Progenitor cell of endocrine pancreas (in vitro differentiated cells): ENCODE measurements around the gene SLC22A12. TPM values are rescaled to one million over a fixed set of nuclear protein-coding genes. Genes with fewer than 3 reads are reported as not detected.

Source experiments
- DNase-seq: peaks from one replicate; pipeline ENCODE4 v3.0.0; 2021; ENCODE audit warnings: low spot score; ENCODE audit not compliant: unreplicated experiment
- H3K27ac Mint-ChIP-seq: 2 replicates; pipeline ENCODE4 v1.8.0; 2021; ENCODE audit warnings: mild to moderate bottlenecking, moderate library complexity, mixed read lengths
- H3K27me3 Mint-ChIP-seq: 2 replicates; pipeline ENCODE4 v1.8.0; 2021; ENCODE audit warnings: mixed read lengths
- H3K36me3 Mint-ChIP-seq: 2 replicates; pipeline ENCODE4 v1.8.0; 2022; ENCODE audit warnings: mixed read lengths; ENCODE audit not compliant: insufficient read depth
- H3K4me1 Mint-ChIP-seq: 2 replicates; pipeline ENCODE4 v1.8.0; 2021; ENCODE audit warnings: low read depth, mixed read lengths
- H3K4me3 Mint-ChIP-seq: 2 replicates; pipeline ENCODE4 v1.8.0; 2021; ENCODE audit warnings: low read depth, mild to moderate bottlenecking, moderate library complexity, mixed read lengths
- H3K9me3 Mint-ChIP-seq: 2 replicates; pipeline ENCODE4 v1.8.0; 2021; ENCODE audit warnings: low read depth, mixed read lengths
- CTCF ChIP-seq: fragments of 200-600 bp; sonication (generic); IDR thresholded peaks from one replicate; pipeline ENCODE4 v1.5.0; 2021; ENCODE audit warnings: antibody characterized with exemption, mild to moderate bottlenecking; ENCODE audit not compliant: unreplicated experiment
- total RNA-seq: library from RNA; stranded (reverse); gene quantifications from 2 replicates; pipeline ENCODE4 v1.2.1, GENCODE V29; 2021

Gene SLC22A12
- total RNA-seq, 1 donor from 2014 or later, result not detected

DNA sequence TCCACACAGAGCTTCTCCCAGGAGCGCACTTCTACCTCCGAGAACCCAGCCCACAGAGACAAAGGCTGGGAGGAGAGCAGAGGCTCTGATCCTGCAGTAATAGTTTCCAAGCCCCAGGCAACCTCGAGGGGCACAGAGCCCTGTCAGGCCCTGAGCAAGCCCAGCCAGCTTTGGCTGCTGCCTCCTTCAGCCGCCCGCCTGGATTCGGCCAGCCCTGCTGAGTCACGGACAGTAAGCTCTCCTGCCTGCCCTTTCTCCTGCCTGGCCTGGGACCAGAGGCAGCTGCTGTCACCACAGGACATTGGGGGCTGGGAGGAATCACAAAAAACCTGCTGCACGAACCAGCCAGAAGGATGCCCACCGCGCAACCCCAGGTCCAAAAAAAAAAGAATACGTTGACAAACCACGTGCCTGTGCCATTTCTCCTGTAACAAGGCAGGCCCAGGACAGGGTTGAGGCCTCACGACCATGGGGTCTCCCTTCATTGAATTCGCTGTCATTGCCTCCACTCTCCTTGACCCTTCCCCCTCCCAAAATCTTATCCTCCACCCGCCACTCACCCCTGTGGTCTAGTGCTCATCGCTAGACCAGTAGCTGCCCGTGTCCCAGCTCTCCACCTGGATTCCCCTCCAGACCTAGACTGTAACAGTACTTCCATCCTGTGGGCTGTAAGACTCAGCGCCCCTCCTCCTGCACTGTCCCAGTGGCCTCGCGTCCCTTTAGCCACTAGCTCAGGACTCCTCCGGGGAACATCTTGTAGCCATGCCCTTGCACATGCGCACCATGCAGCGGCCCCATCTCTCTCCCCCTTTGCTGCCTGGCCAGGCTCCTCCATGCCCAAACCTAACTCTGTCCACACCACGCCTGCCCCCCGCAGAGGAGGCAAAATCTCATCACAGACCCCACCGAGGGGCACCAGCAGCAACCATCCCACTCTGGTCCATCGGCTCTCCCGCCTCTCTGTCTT lies 7.4 kb upstream of the SLC22A12 start:
- DNase-seq, result no peak
- Mint-ChIP-seq H3K27ac (no peak overlapping the region), H3K36me3 (no peaks in the 10 kb centered on the region), H3K4me1 (no peaks in the 10 kb centered on the region), H3K4me3 (no peak overlapping the region), H3K27me3 (peaks cover 49% of the 10 kb centered on the region), H3K9me3 (peaks cover 6% of the 10 kb centered on the region)
- TF ChIP-seq CTCF, result no peak

DNA sequence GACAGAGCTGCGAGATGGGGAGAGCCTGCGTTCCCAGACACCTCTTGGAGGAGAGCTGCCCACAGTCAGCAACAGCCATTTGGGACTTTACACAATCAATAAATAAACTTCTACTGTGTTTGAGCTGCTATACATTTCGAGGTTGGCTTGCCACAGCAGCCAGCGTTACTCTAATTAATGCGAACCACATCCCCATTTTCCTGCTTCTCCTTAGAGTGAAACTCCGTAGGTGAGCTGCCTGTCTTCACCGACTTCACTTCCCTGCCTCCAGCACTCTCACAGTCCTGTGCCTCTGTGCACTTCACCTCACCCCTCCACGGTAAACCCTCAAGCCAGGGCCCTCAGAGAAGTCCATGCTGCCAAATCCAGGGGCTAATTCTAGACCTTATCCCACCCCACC lies 5.9 kb upstream of the SLC22A12 start:
- no peak overlapping the region for H3K4me3 Mint-ChIP-seq
- no peak overlapping the region for H3K27ac Mint-ChIP-seq
- no peaks in the 10 kb centered on the region for H3K4me1 Mint-ChIP-seq
- no peak for DNase-seq
- H3K9me3 Mint-ChIP-seq, result peaks cover 8% of the 10 kb centered on the region
- peaks cover 47% of the 10 kb centered on the region for H3K27me3 Mint-ChIP-seq
- no peaks in the 10 kb centered on the region for H3K36me3 Mint-ChIP-seq
- no peak for TF ChIP-seq CTCF

- Mint-ChIP-seq H3K27ac (no peak overlapping the region), H3K4me3 (no peak overlapping the region), H3K36me3 (no peaks in the 10 kb centered on the region), H3K4me1 (no peaks in the 10 kb centered on the region), H3K27me3 (peaks cover 41% of the 10 kb centered on the region), H3K9me3 (peaks cover 8% of the 10 kb centered on the region)
- no peak for TF ChIP-seq CTCF
- DNase-seq, result no peak
Measured at GRCh38 chr11:64586366-64586765, 4.7 kb upstream of the SLC22A12 start.

GRCh38 chr11:64588701-64589100 lies 2.3 kb upstream of the SLC22A12 start:
- no peak overlapping the region for H3K27ac Mint-ChIP-seq
- peaks cover 43% of the 10 kb centered on the region for H3K27me3 Mint-ChIP-seq
- H3K9me3 Mint-ChIP-seq, result peaks cover 8% of the 10 kb centered on the region
- no peak for TF ChIP-seq CTCF
- no peak overlapping the region for H3K4me3 Mint-ChIP-seq
- H3K4me1 Mint-ChIP-seq, result no peaks in the 10 kb centered on the region
- no peak for DNase-seq
- no peaks in the 10 kb centered on the region for H3K36me3 Mint-ChIP-seq

GRCh38 chr11:64591257-64592233 lies 525 bp downstream of the SLC22A12 start:
- Mint-ChIP-seq H3K4me3 (no peak overlapping the region), H3K27ac (no peak overlapping the region), H3K4me1 (no peaks in the 10 kb centered on the region), H3K36me3 (no peaks in the 10 kb centered on the region), H3K27me3 (peaks cover 23% of the 10 kb centered on the region), H3K9me3 (peaks cover 8% of the 10 kb centered on the region)
- DNase-seq, result no peak
- no peak for TF ChIP-seq CTCF
